HL-60 (cell line): ENCODE measurements around the gene PGAP6.

Experiments used
- CTCF ChIP-seq: IDR thresholded peaks from one replicate; pipeline ENCODE4 v1.5.1; 2011; ENCODE audit warnings: low read length, control low read depth, inconsistent platforms; ENCODE audit not compliant: insufficient read depth
- GABPA ChIP-seq: IDR thresholded peaks from 2 replicates; pipeline ENCODE4 v1.6.1; 2012; ENCODE audit warnings: low read depth
- POLR2AphosphoS5 ChIP-seq: IDR thresholded peaks from 2 replicates; pipeline ENCODE4 v1.6.1; 2012; ENCODE audit warnings: low read depth
- REST ChIP-seq: IDR thresholded peaks from 2 replicates; pipeline ENCODE4 v1.6.1; 2012; ENCODE audit warnings: low read depth; ENCODE audit not compliant: insufficient replicate concordance

GRCh38 chr16:359067-359763 lies 22.6 kb downstream of the PGAP6 start:
- no peak for TF ChIP-seq POLR2AphosphoS5
- TF ChIP-seq CTCF = no peak
- no peak for TF ChIP-seq REST
- TF ChIP-seq GABPA = no peak
